B cell (primary cell): ENCODE results near the gene CNGB1.

Source experiments
- CTCF ChIP-seq: fragments of 200-600 bp; IDR thresholded peaks from one replicate; pipeline ENCODE4 v1.8.0; 2022; ENCODE audit warnings: antibody characterized with exemption, mild to moderate bottlenecking
- EZH2 ChIP-seq: IDR thresholded peaks from 2 replicates; pipeline ENCODE4 v1.6.1; 2012; ENCODE audit warnings: borderline replicate concordance, low read depth, mild to moderate bottlenecking, moderate library complexity, low read length; ENCODE audit not compliant: insufficient read depth, poor library complexity, severe bottlenecking

- TF ChIP-seq EZH2 (no peak), CTCF (no peak)
Measured at GRCh38 chr16:57918444-57918843, 52.5 kb downstream of the CNGB1 start.
